T-helper 2 cell (primary cell): ENCODE data around the gene TOR3A.
"Not testable (repeated sequence)": the region's sequence is repeated elsewhere in the genome, so short reads cannot be mapped to it uniquely, and the experiment has no call there.

Experiments used
- DNase-seq, 5 experiments: peaks; one replicate each; pipeline versions ENCODE4 v3.0.0 to v3.0.0-alpha.2; 2012 to 2022
- total RNA-seq, 2 donors: gene quantifications; one replicate each; lab custom pipeline; 2026; lab: John Stamatoyannopoulos, UW

Gene TOR3A
- total RNA-seq, result 24.3 to 32.1 reads per million in 2 donors

GRCh38 chr1:179081687-179082332, at the start of gene TOR3A:
TSS of gene TOR3A (plus strand) at chr1:179082070. CDS start at chr1:179082129, 59 bp downstream.
- DNase-seq, result peak; percentile 49 to 84 (median 65)

GRCh38 chr1:179034720-179035119, 47.1 kb upstream of the TOR3A start:
- DNase-seq, result peak in 1 of 5 experiments; percentile 92

GRCh38 chr1:179036844-179037465, 44.9 kb upstream of the TOR3A start:
- peak in 1 of 5 experiments; percentile 93 for DNase-seq

- peak in 1 of 5 experiments; percentile 84 for DNase-seq
Observed at GRCh38 chr1:179038528-179039281, 43.2 kb upstream of the TOR3A start.

- not testable (repeated sequence) for DNase-seq
Observed at GRCh38 chr1:179039502-179040174, 42.2 kb upstream of the TOR3A start.

GRCh38 chr1:179040175-179040551, 41.7 kb upstream of the TOR3A start:
- not testable (repeated sequence) for DNase-seq

- no peak for DNase-seq
Observed at GRCh38 chr1:179042087-179042486, 39.8 kb upstream of the TOR3A start.

GRCh38 chr1:179042700-179043099, 39.2 kb upstream of the TOR3A start:
- DNase-seq, result no peak

- DNase-seq, result no peak
Observed at GRCh38 chr1:179043266-179043665, 38.6 kb upstream of the TOR3A start.

- DNase-seq, result no peak
Observed at GRCh38 chr1:179043907-179044306, 38.0 kb upstream of the TOR3A start.

- DNase-seq, result no peak
Observed at GRCh38 chr1:179046808-179047635, 34.8 kb upstream of the TOR3A start.

GRCh38 chr1:179047636-179047997, 34.3 kb upstream of the TOR3A start:
- DNase-seq, result no peak

- no peak for DNase-seq
Observed at GRCh38 chr1:179048339-179049124, 33.3 kb upstream of the TOR3A start.

GRCh38 chr1:179052776-179053175, 29.1 kb upstream of the TOR3A start:
- DNase-seq, result no peak

GRCh38 chr1:179053486-179053885, 28.4 kb upstream of the TOR3A start:
- no peak for DNase-seq

- no peak for DNase-seq
Observed at GRCh38 chr1:179055937-179056336, 25.9 kb upstream of the TOR3A start.

GRCh38 chr1:179058487-179059483, 23.1 kb upstream of the TOR3A start:
- no peak for DNase-seq

GRCh38 chr1:179061360-179062282, 20.2 kb upstream of the TOR3A start:
- DNase-seq, result no peak

GRCh38 chr1:179066471-179066870, 15.4 kb upstream of the TOR3A start:
- no peak for DNase-seq
